Gastrocnemius medialis (tissue), 4 donors: ENCODE results near the gene TNS3. TPM values are rescaled to one million over a fixed set of nuclear protein-coding genes. Genes with fewer than 3 reads are reported as not detected.

Experiments
- ATAC-seq, 2 donors: fragments of 150-250 bp; one replicate each; pipeline ENCODE4 v1.9.1; 2016
- DNase-seq, 2 donors: peaks; one replicate each; pipeline ENCODE4 v3.0.0-alpha.2; 2019
- H3K27ac ChIP-seq, 4 donors: fragments of 200-600 bp; sonication (generic); 1 replicate in 1 of 4; 2 replicates in 3 of 4; pipeline ENCODE4 v1.5.1; 2016 to 2018; ENCODE audit warnings: mild to moderate bottlenecking in 2 of 4, moderate library complexity in 1 of 4
- H3K27me3 ChIP-seq, 3 donors: fragments of 200-600 bp; sonication (generic) in 2 of 3; 1 replicate in 1 of 3; 2 replicates in 2 of 3; pipeline versions ENCODE4 v1.5.1 to v1.6.0; 2016 to 2019; ENCODE audit warnings: mild to moderate bottlenecking in 1 of 3, moderate library complexity in 1 of 3
- H3K36me3 ChIP-seq, 2 donors: fragments of 200-600 bp; sonication (generic) in 1 of 2; one replicate each; pipeline ENCODE4 v1.5.1; 2017 to 2018
- H3K4me1 ChIP-seq, 2 donors: fragments of 200-600 bp; sonication (generic) in 1 of 2; one replicate each; pipeline ENCODE4 v1.5.1; 2016 to 2017; ENCODE audit warnings: mild to moderate bottlenecking in 2 of 2
- H3K4me3 ChIP-seq, 4 donors: fragments of 200-600 bp; sonication (generic) in 3 of 4; 1 replicate in 1 of 4; 2 replicates in 3 of 4; pipeline ENCODE4 v1.5.1; 2016 to 2019; ENCODE audit warnings: mild to moderate bottlenecking in 2 of 4
- H3K9me3 ChIP-seq, 3 donors: fragments of 200-600 bp; sonication (generic) in 2 of 3; 1 replicate in 1 of 3; 2 replicates in 2 of 3; pipeline ENCODE4 v1.5.1; 2016 to 2019
- POLR2A ChIP-seq, 2 donors: fragments of 450-650 bp; IDR thresholded peaks; one replicate each; pipeline ENCODE4 v1.6.1; 2017; ENCODE audit warnings: antibody characterized with exemption in 2 of 2, mild to moderate bottlenecking in 2 of 2, moderate library complexity in 2 of 2
- in situ Hi-C, 4 donors: fragments of 200-750 bp; cut with MboI; loops; one replicate each; pipeline versions ENCODE4 v1.15.0 to v1.8.0; 2017; ENCODE audit warnings: low sequenced_read_pairs in 4 of 4
- intact Hi-C: fragments of 100-400 bp; cut with DNase I; formaldehyde crosslinking; loops from one replicate; pipeline ENCODE4 v1.15.1; 2023; ENCODE audit warnings: low total_unique reads
- total RNA-seq, 4 donors: library from RNA; depleted of rRNA; stranded (reverse); fragments of >200 nt; gene quantifications; one replicate each; pipeline versions ENCODE4 v1.1.0 to v1.2.3, GENCODE V29; 2016
- TF ChIP-seq, protein P1 (sequence below), 5 experiments: fragments of 450-650 bp in 3 of 5; fragments of 200-600 bp in 2 of 5; sonication (generic) in 2 of 5; IDR thresholded peaks in 4 of 5; conservative IDR thresholded peaks in 1 of 5; 1 replicate in 4 of 5; 2 replicates in 1 of 5; pipeline ENCODE4 v1.5.1; 2016 to 2019; ENCODE audit warnings: antibody characterized with exemption in 5 of 5, mild to moderate bottlenecking in 3 of 5, moderate library complexity in 3 of 5

Gene TNS3
- total RNA-seq, 4 donors from 2014 or later, result 39.4 to 64.3 (median 50.5) TPM

DNA sequence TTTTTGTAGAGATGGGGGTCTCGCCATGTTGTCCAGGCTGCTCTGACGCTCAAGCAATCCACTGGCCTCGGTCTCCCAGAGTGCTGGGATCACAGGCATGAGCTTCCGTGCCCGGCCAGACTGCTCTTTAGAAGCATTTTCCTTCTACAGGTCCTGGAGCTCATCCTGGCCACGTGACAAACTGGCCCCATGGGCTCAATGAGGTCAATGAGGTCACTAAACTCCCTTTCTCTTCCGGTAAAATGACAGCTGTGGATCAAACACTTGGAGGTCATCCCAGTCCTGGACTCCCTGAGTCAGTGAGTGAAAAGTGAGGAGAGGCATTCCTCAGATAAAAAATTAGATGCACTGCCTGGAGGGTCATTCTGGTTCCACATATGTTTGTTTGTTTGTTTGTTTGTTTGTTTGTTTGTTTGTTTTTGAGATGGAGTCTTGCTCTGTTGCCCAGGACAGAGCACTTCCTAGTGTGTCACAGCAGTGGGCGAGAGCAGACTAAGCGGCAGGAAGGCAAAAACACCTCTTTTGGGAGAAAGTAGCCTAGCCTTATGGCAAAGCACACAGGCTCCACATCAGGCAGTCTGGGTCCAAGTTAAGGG lies 134.9 kb downstream of the TNS3 start:
- H3K4me3 ChIP-seq, result no peak overlapping the region
- H3K9me3 ChIP-seq, result no peaks in the 10 kb centered on the region
- peaks cover 84 to 87% of the 10 kb centered on the region in 2 donors for H3K4me1 ChIP-seq
- TF ChIP-seq, protein P1, sequence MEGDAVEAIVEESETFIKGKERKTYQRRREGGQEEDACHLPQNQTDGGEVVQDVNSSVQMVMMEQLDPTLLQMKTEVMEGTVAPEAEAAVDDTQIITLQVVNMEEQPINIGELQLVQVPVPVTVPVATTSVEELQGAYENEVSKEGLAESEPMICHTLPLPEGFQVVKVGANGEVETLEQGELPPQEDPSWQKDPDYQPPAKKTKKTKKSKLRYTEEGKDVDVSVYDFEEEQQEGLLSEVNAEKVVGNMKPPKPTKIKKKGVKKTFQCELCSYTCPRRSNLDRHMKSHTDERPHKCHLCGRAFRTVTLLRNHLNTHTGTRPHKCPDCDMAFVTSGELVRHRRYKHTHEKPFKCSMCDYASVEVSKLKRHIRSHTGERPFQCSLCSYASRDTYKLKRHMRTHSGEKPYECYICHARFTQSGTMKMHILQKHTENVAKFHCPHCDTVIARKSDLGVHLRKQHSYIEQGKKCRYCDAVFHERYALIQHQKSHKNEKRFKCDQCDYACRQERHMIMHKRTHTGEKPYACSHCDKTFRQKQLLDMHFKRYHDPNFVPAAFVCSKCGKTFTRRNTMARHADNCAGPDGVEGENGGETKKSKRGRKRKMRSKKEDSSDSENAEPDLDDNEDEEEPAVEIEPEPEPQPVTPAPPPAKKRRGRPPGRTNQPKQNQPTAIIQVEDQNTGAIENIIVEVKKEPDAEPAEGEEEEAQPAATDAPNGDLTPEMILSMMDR (IDR thresholded peaks at IDR 0.05 in 4 of 5, conservative IDR thresholded peaks at IDR 0.05 in 1 of 5), result no peak
- no peak for TF ChIP-seq POLR2A (IDR thresholded peaks at IDR 0.05)
- ATAC-seq, result peak in 1 of 2 donors; percentile 3
- intact Hi-C loops, result no loop called here
- no peaks in the 10 kb centered on the region for H3K36me3 ChIP-seq
- H3K27ac ChIP-seq, result peak overlapping the region; percentile 91 to 98 (median 94)
- no peaks in the 10 kb centered on the region for H3K27me3 ChIP-seq
- in situ Hi-C loops, result loop anchor here (10.0 to 25.0 kb wide), 3 partner anchors 140 to 368 kb away; partner anchors contain the start of gene TNS3 (in 2 of the 4)
- DNase-seq, result no peak

DNA sequence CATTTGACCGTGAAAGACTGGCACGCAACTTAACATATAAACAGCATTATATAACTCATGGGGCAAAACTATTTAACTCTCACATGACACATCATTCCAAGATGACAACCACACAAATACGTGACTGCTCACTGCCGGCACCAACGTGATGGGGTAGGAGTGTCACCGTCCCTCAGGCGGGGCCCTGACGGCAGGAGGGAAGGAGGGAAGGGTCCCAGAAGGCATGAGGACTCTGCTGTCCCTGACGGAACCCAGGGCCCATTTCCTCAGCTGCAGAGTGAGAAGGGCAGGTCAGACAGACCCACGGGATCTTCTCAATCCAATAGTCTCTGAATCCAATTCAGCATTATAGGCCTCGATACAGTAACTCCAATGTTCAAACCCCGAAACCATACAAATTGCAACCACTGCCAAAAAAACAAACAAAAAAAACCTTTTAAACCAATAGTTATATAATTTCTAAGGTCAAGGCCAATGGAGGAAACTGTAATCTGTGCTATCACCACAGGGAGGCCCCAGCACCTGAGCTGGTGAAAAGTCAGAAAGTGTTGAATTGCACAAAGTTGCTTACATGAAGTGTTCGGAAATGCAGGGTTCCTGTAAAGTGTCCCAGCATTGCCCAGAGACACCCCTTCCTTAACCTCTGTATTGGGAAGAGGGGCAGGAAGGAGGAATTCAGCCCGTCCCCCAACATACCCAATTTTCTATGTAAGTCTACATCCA lies 137.4 kb downstream of the TNS3 start:
- Histone ChIP-seq H3K9me3 (no peaks in the 10 kb centered on the region), H3K27me3 (no peaks in the 10 kb centered on the region), H3K4me3 (no peak overlapping the region), H3K36me3 (peaks cover 0 to 1% of the 10 kb centered on the region in 2 donors), H3K27ac (peak overlapping the region; percentile 91 to 98 (median 94)), H3K4me1 (peaks cover 70 to 74% of the 10 kb centered on the region in 2 donors)
- DNase-seq (no peak), ATAC-seq (peak in 1 of 2 donors; percentile 29)
- TF ChIP-seq, protein P1 (IDR thresholded peaks at IDR 0.05 in 4 of 5, conservative IDR thresholded peaks at IDR 0.05 in 1 of 5), result peak; percentile 46 to 66 (median 59)
- TF ChIP-seq POLR2A (IDR thresholded peaks at IDR 0.05), result no peak
- intact Hi-C loops (loop anchor here (2.0 kb wide), 2 partner anchors 138 to 374 kb away; partner anchors contain the start of gene TNS3), in situ Hi-C loops (loop anchor here (10.0 to 25.0 kb wide), 3 partner anchors 143 to 370 kb away; partner anchors contain the start of gene TNS3 (in 2 of the 4))

DNA sequence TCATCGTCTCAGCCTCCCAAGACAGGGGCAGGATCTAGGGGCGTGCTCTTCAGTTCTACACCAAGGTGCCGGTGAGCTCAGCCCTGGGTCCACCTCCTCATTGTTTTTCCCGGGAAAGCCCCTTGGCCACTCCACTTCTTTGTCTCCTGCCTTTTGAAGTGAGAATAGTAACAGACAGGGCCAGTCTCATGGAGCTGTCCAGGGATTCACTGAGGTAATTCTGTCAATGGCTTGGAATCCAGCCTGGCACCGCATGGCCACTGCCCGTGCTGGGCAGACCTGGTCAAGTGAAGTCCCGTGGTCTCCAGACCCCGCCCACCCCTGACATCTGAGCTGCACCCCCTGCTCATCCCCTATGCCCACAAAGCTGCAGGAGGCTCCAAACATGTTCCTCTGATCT lies 138.9 kb downstream of the TNS3 start:
- no peak overlapping the region for H3K4me3 ChIP-seq
- TF ChIP-seq POLR2A (IDR thresholded peaks at IDR 0.05), result no peak
- TF ChIP-seq, protein P1 (IDR thresholded peaks at IDR 0.05 in 4 of 5, conservative IDR thresholded peaks at IDR 0.05 in 1 of 5), result no peak
- DNase-seq (no peak), ATAC-seq (no peak)
- peaks cover 0 to 16% of the 10 kb centered on the region in 2 donors for H3K36me3 ChIP-seq
- in situ Hi-C loops (loop anchor here (10.0 to 25.0 kb wide), 3 partner anchors 144 to 372 kb away; partner anchors contain the start of gene TNS3 (in 2 of the 4)), intact Hi-C loops (no loop called here)
- peaks cover 58 to 60% of the 10 kb centered on the region in 2 donors for H3K4me1 ChIP-seq
- H3K9me3 ChIP-seq, result no peaks in the 10 kb centered on the region
- H3K27ac ChIP-seq, result no peak overlapping the region
- H3K27me3 ChIP-seq, result no peaks in the 10 kb centered on the region

DNA sequence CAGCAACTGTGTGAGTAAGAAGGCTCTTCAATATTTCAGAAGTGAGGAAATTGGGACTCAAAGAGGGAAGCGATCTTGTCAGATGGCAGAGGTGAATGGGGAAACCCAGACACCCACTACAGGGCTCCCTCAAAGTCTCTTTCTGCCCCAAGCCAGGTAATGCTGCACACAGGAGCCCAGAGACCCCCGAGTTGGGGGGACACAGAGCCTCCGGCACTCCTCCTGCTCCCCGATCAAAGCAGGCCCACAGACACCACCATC lies 139.4 kb downstream of the TNS3 start:
- Histone ChIP-seq H3K4me3 (no peak overlapping the region), H3K27ac (no peak overlapping the region), H3K27me3 (no peaks in the 10 kb centered on the region), H3K9me3 (no peaks in the 10 kb centered on the region), H3K4me1 (peaks cover 53 to 55% of the 10 kb centered on the region in 2 donors), H3K36me3 (peaks cover 0 to 18% of the 10 kb centered on the region in 2 donors)
- DNase-seq (no peak), ATAC-seq (no peak)
- no peak for TF ChIP-seq POLR2A (IDR thresholded peaks at IDR 0.05)
- TF ChIP-seq, protein P1 (IDR thresholded peaks at IDR 0.05 in 4 of 5, conservative IDR thresholded peaks at IDR 0.05 in 1 of 5), result no peak
- intact Hi-C loops, result no loop called here
- in situ Hi-C loops, result loop anchor here (10.0 to 25.0 kb wide), 3 partner anchors 145 to 372 kb away; partner anchors contain the start of gene TNS3 (in 2 of the 4)
